RWPE1 (cell line): ENCODE results near the gene CCDC60.

Experiments
- CTCF ChIA-PET: fragments of 350-600 bp; sonication (Branson Sonifier 250); formaldehyde crosslinking; extraction: SDS; loops from one replicate; lab custom pipeline; 2021; lab: Yijun Ruan, JAX
- POLR2A ChIA-PET: fragments of 400-600 bp; formaldehyde crosslinking; extraction: SDS; loops from one replicate; lab custom pipeline; 2020; ENCODE audit warnings: antibody characterized with exemption; ENCODE audit not compliant: low non-redundant PET; lab: Yijun Ruan, JAX
- DNase-seq: peaks from one replicate; pipeline ENCODE4 v3.0.0; 2012; ENCODE audit warnings: low spot score
- H3K27ac ChIP-seq: fragments of 450-650 bp; 2 replicates; pipeline ENCODE4 v1.5.1; 2017
- TF ChIP-seq, protein P1 (sequence below): fragments of 450-650 bp; conservative IDR thresholded peaks from 2 replicates; pipeline ENCODE4 v1.5.1; 2017; ENCODE audit warnings: low read depth, mild to moderate bottlenecking

CCDC60 gene

DNA sequence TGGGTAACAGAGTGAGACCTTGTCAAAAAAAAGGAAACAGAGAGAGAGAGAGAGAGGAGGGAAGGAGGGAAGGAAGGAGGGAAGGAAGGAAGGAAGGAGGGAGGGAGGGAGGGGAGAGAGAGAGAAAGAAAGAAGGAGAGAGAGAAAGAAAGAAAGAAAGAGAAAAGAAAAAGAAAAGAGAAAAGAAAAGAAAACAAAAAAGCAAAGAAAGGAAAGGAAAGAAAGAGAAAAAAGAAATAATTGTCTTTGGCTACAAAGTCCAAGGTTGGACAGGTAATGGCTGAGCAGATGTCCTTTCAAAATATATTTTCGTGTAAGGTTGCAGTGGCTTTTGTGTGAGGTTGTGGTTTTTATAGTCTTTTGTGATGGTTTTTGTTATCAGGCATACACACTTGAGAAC, 21.6 kb upstream of the CCDC60 start:
- no peak for DNase-seq
- ChIA-PET POLR2A (no interaction called here), CTCF (interaction anchor here (0.7 kb wide), 1 partner anchor 813 kb away, joined by 4 read pairs; no protein-coding TSS in a partner anchor)
- no peak overlapping the region for H3K27ac ChIP-seq
- TF ChIP-seq, protein P1, sequence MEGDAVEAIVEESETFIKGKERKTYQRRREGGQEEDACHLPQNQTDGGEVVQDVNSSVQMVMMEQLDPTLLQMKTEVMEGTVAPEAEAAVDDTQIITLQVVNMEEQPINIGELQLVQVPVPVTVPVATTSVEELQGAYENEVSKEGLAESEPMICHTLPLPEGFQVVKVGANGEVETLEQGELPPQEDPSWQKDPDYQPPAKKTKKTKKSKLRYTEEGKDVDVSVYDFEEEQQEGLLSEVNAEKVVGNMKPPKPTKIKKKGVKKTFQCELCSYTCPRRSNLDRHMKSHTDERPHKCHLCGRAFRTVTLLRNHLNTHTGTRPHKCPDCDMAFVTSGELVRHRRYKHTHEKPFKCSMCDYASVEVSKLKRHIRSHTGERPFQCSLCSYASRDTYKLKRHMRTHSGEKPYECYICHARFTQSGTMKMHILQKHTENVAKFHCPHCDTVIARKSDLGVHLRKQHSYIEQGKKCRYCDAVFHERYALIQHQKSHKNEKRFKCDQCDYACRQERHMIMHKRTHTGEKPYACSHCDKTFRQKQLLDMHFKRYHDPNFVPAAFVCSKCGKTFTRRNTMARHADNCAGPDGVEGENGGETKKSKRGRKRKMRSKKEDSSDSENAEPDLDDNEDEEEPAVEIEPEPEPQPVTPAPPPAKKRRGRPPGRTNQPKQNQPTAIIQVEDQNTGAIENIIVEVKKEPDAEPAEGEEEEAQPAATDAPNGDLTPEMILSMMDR, result no peak

DNA sequence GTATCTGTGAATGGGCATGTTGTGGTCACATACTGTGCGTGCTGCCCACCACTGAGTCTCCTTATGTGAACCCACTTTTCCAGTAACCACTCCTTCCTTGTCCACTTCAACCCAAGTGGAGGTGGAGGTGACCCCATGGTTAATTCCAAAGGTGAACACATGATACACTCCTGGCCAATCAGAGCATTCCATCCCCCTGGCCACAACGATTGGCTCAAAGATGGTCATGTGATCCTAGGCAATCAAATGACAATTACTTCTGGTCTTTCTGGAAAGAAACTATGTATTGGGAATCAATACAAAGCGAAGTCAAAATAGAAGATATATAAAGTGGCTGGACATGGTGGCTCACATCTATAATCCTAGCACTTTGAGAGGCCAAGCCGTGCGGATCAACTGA, 20.2 kb upstream of the CCDC60 start:
- ChIA-PET CTCF (no interaction called here), POLR2A (no interaction called here)
- no peak overlapping the region for H3K27ac ChIP-seq
- TF ChIP-seq, protein P1, result no peak
- DNase-seq, result no peak

DNA sequence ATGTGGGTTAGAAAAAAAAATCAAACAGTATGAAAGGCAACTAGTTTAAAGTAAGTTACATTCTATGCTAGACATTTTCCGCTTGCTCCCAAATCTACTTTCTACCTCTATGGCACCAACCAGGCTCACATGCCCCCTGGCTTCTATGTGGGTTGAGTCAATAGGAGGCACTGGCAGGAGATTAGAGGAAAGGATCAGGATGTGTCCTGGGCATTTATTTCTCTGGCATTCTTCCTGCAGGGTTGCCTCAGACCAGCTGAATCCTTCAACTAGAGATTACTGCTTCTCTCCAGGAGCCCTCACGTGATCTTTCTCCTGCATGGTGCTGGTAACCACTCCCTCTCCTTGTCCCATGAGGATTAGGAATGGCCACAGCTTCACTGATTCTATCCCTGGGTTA, 14.9 kb upstream of the CCDC60 start:
- no peak for DNase-seq
- H3K27ac ChIP-seq, result no peak overlapping the region
- TF ChIP-seq, protein P1, result no peak
- ChIA-PET POLR2A (no interaction called here), CTCF (no interaction called here)

DNA sequence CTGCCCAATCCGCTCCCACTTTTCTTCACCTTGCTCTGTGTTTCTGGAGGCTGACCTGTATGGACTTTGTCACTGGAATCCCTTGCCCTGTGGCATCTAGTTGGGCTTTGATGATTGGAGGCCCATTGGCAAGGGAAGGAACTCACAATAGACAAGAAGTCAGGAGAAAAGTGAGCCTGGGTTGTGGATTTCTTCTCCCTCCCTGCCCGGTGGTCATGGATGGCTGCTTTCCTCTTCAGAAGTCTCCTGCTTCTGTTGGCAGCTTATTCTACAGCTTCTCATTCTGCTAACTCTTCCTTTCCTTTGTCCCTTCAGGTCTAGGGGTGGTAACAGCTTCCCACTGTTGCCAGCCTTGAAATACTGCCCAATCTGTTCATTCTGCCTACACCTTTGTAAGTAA, 13.9 kb upstream of the CCDC60 start:
- POLR2A ChIA-PET, result no interaction called here
- CTCF ChIA-PET, result no interaction called here
- TF ChIP-seq, protein P1, result no peak
- H3K27ac ChIP-seq, result no peak overlapping the region
- no peak for DNase-seq

DNA sequence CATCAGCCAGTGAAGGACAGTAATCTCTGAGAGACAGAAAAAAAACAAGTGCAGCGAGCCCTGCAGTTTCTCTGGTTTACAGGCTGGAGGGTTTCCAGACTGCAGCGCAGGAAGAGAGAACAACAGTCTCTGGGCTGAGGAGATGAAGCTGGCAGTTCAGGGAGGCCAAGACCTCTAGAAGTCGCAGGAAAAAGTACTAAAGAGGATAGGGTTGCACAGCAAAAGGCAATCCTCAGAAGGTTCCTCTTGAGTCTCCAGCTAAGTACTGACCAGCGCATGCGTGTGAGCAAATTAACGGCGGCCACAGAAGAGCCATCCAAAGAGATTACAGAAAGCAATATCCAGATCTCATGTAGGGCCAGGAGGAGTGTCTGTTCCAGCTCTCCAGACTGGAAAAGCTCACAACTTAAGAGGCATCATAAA, 12.2 kb upstream of the CCDC60 start:
- TF ChIP-seq, protein P1, result no peak
- ChIA-PET POLR2A (no interaction called here), CTCF (no interaction called here)
- no peak for DNase-seq
- H3K27ac ChIP-seq, result no peak overlapping the region

DNA sequence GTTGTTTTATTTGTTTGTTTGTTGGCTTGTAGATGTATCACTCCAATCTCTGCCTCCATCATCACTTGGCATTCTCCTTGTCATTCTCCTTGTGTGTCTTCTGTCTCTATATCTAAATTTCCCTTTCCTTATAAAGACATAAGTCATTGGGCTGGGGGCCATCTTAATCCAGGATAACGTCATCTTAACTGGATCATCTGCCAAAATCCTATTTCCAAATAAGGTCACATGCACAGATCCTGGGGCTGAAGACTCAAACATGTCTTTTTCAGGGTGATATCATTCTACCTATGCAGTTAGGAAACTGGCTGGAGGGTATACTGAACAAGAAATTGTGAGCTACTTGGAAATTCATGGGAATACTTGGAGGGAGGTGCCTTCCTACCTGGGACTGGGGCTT, 8.7 kb upstream of the CCDC60 start:
- POLR2A ChIA-PET, result no interaction called here
- TF ChIP-seq, protein P1, result no peak
- CTCF ChIA-PET, result interaction anchor here (0.7 kb wide), 2 partner anchors 49 to 334 kb away, joined by 3 read pairs; no protein-coding TSS in a partner anchor
- no peak for DNase-seq
- H3K27ac ChIP-seq, result no peak overlapping the region
